B cell (primary cell): Measurements from ENCODE around the gene MCRIP2. TPM values are rescaled to one million over a fixed set of nuclear protein-coding genes. Genes with fewer than 3 reads are reported as not detected.

Experiments
- ATAC-seq: fragments of 200-7000 bp; cut with Tn5 transposase; one replicate; pipeline ENCODE4 v1.10.0; 2021; ENCODE audit warnings: low read depth, mild to moderate bottlenecking, moderate number of reproducible peaks, moderate library complexity
- CTCF ChIA-PET: fragments of 350-600 bp; sonication (Branson Sonifier 250); formaldehyde crosslinking; loops from one replicate; lab custom pipeline; 2021; ENCODE audit warnings: antibody characterized with exemption, inconsistent platforms; lab: Charles Lee
- POLR2A ChIA-PET: fragments of 350-600 bp; sonication (Branson Sonifier 250); formaldehyde crosslinking; loops from one replicate; lab custom pipeline; 2021; ENCODE audit warnings: antibody characterized with exemption; lab: Charles Lee
- DNase-seq: peaks from one replicate; pipeline ENCODE4 v3.0.0; 2013
- H2AFZ ChIP-seq: 2 replicates; pipeline ENCODE4 v1.6.1; 2012; ENCODE audit warnings: mild to moderate bottlenecking, low read depth, low read length; ENCODE audit not compliant: insufficient read depth, poor library complexity, severe bottlenecking
- H3K27ac ChIP-seq, 2 donors: 1 replicate in 1 of 2; 2 replicates in 1 of 2; pipeline ENCODE4 v1.5.1; 2012 to 2013; ENCODE audit warnings: low read length in 2 of 2, mild to moderate bottlenecking in 2 of 2, moderate library complexity in 1 of 2
- H3K27me3 ChIP-seq, 4 experiments: fragments of 200-600 bp in 1 of 4; sonication (generic) in 1 of 4; replicated peaks in 1 of 4; 1 replicate in 2 of 4; 2 replicates in 2 of 4; pipeline versions ENCODE4 v1.6.1 to v1.7.0; 2013 to 2016; ENCODE audit warnings: low read length in 3 of 4, mild to moderate bottlenecking in 2 of 4, mixed read lengths in 1 of 4, moderate library complexity in 1 of 4; ENCODE audit not compliant: insufficient read depth in 4 of 4, control insufficient read depth in 3 of 4; ENCODE audit errors: control extremely low read depth in 1 of 4
- H3K36me3 ChIP-seq, 2 experiments: replicated peaks in 1 of 2; 1 replicate in 1 of 2; 2 replicates in 1 of 2; pipeline versions ENCODE4 v1.6.1 to v1.7.1; 2013; ENCODE audit warnings: low read length in 1 of 2; ENCODE audit not compliant: insufficient read depth in 2 of 2, control insufficient read depth in 1 of 2; ENCODE audit errors: control extremely low read depth in 1 of 2, extremely low read depth in 1 of 2
- H3K4me1 ChIP-seq, 2 donors: fragments of 200-600 bp in 1 of 2; sonication (generic) in 1 of 2; 1 replicate in 1 of 2; 2 replicates in 1 of 2; pipeline versions ENCODE4 v1.5.1 to v1.6.1; 2013 to 2017; ENCODE audit warnings: low read length in 2 of 2; ENCODE audit not compliant: control insufficient read depth in 2 of 2, insufficient read depth in 2 of 2
- H3K4me2 ChIP-seq: replicated peaks from 2 replicates; pipeline ENCODE3; 2012; ENCODE audit warnings: mild to moderate bottlenecking, low read depth, low read length; ENCODE audit not compliant: poor library complexity, severe bottlenecking
- H3K4me3 ChIP-seq, 5 experiments: fragments of 200-600 bp in 1 of 5; sonication (generic) in 1 of 5; 1 replicate in 3 of 5; 2 replicates in 2 of 5; pipeline versions ENCODE4 v1.5.1 to v1.7.0; 2011 to 2016; ENCODE audit warnings: low read length in 4 of 5, mild to moderate bottlenecking in 4 of 5, low read depth in 2 of 5, control low read depth in 1 of 5, moderate library complexity in 1 of 5; ENCODE audit not compliant: insufficient read depth in 1 of 5; ENCODE audit errors: control extremely low read depth in 1 of 5, extremely low read depth in 1 of 5
- H3K79me2 ChIP-seq: fragments of 200-600 bp; sonication (generic); one replicate; pipeline ENCODE4 v1.6.0; 2016; ENCODE audit warnings: low read length; ENCODE audit not compliant: control insufficient read depth, insufficient read depth
- H3K9ac ChIP-seq: fragments of 200-600 bp; sonication (generic); 2 replicates; pipeline ENCODE4 v1.6.1; 2017; ENCODE audit warnings: mild to moderate bottlenecking, low read length, moderate library complexity
- H3K9me3 ChIP-seq, 3 donors: one replicate each; pipeline versions ENCODE4 v1.6.1 to v1.7.1; 2013; ENCODE audit warnings: low read length in 2 of 3; ENCODE audit not compliant: control insufficient read depth in 2 of 3, insufficient read depth in 1 of 3; ENCODE audit errors: control extremely low read depth in 1 of 3
- H4K20me1 ChIP-seq: 2 replicates; pipeline ENCODE4 v1.6.0; 2012; ENCODE audit warnings: mild to moderate bottlenecking, low read length; ENCODE audit not compliant: insufficient read depth, control insufficient read depth, poor library complexity, severe bottlenecking
- H3K27ac Mint-ChIP-seq: one replicate; pipeline ENCODE4 v1.8.0; 2021; ENCODE audit warnings: mixed read lengths
- H3K27me3 Mint-ChIP-seq: one replicate; pipeline ENCODE4 v1.8.0; 2021; ENCODE audit warnings: mixed read lengths
- H3K4me1 Mint-ChIP-seq: one replicate; pipeline ENCODE4 v1.8.0; 2021; ENCODE audit warnings: mixed read lengths
- H3K4me3 Mint-ChIP-seq: one replicate; pipeline ENCODE4 v1.8.0; 2021; ENCODE audit warnings: mixed read lengths
- H3K9me3 Mint-ChIP-seq: one replicate; pipeline ENCODE4 v1.8.0; 2022; ENCODE audit warnings: mixed read lengths; ENCODE audit not compliant: insufficient read depth
- EZH2 ChIP-seq: IDR thresholded peaks from 2 replicates; pipeline ENCODE4 v1.6.1; 2012; ENCODE audit warnings: borderline replicate concordance, low read depth, mild to moderate bottlenecking, moderate library complexity, low read length; ENCODE audit not compliant: insufficient read depth, poor library complexity, severe bottlenecking
- WGBS: methylation state at CpG from one replicate; pipeline ENCODE4 v1.1.5; 2013; ENCODE audit warnings: missing lambda C conversion rate; ENCODE audit not compliant: insufficient coverage; 5-methylcytosine and 5-hydroxymethylcytosine counted together
- intact Hi-C: fragments of 100-400 bp; cut with micrococcal nuclease; formaldehyde crosslinking; loops from one replicate; pipeline ENCODE4 v1.10.0; 2022
- polyA plus RNA-seq: library from polyadenylated mRNA; depleted of rRNA; stranded (reverse); fragments of >200 nt; gene quantifications from 2 replicates; pipeline ENCODE4 v1.2.3, GENCODE V29; 2012
- total RNA-seq, 2 donors: library from RNA; stranded (reverse); fragments of 120-200 nt in 1 of 2; gene quantifications; 1 replicate in 1 of 2; 2 replicates in 1 of 2; pipeline versions ENCODE4 v1.2.3 to v1.2.4, GENCODE V29; 2013 to 2022
- TF ChIP-seq, protein P1 (sequence below): fragments of 200-600 bp; IDR thresholded peaks from one replicate; pipeline ENCODE4 v1.8.0; 2022; ENCODE audit warnings: antibody characterized with exemption, mild to moderate bottlenecking

MCRIP2 gene
- total and polyA plus RNA-seq, 2 donors (not counting 1 experiment from before 2014, with no cell fraction given), result 29.2 to 46.0 TPM

DNA sequence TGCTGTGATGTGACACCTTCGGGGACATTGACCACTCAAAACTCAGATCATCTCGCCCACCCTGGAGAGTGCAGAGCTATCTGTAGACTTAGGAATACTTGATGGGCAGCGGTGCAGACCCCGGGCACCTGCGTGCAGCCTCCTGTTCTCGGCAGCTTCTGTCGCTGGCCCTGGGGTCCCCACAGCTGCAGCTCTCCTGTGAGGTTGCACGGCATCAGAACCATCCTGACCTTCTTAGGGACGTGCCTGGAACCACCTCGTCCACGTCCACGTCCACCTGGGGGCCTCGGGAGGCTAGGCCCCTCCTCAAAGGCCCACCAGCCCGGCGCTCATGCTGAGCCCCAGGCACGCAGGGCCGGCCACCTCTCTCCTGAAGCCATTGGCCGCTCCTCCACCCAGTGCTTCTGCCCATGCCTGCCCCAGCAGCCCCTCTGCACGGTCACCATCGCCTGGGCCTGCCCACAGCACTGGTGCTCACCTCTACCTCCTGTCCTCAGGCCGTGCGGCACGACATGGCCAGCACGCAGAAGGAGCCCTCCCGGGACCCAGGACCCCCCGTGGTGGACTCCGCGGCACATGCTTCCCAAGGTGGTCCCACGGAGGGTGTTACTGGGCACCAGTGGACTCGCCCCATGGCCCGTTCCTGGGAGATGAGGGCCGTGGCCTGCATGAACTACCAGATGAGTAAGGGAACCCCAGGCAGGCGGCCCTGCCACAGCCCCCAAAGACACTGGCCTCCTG is 13.1 kb upstream of the MCRIP2 start:
- intact Hi-C loops, result no loop called here
- TF ChIP-seq, protein P1, sequence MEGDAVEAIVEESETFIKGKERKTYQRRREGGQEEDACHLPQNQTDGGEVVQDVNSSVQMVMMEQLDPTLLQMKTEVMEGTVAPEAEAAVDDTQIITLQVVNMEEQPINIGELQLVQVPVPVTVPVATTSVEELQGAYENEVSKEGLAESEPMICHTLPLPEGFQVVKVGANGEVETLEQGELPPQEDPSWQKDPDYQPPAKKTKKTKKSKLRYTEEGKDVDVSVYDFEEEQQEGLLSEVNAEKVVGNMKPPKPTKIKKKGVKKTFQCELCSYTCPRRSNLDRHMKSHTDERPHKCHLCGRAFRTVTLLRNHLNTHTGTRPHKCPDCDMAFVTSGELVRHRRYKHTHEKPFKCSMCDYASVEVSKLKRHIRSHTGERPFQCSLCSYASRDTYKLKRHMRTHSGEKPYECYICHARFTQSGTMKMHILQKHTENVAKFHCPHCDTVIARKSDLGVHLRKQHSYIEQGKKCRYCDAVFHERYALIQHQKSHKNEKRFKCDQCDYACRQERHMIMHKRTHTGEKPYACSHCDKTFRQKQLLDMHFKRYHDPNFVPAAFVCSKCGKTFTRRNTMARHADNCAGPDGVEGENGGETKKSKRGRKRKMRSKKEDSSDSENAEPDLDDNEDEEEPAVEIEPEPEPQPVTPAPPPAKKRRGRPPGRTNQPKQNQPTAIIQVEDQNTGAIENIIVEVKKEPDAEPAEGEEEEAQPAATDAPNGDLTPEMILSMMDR, result no peak
- TF ChIP-seq EZH2, result no peak
- Histone ChIP-seq H3K27me3 (no peaks in the 10 kb centered on the region), H3K4me3 (no peak overlapping the region), H3K9me3 (no peaks in the 10 kb centered on the region), H4K20me1 (no peaks in the 10 kb centered on the region), H3K27ac (no peak overlapping the region), H3K36me3 (peaks cover 0 to 12% of the 10 kb centered on the region in 2 experiments), H2AFZ (no peak overlapping the region), H3K9ac (no peak overlapping the region), H3K4me1 (no peaks in the 10 kb centered on the region), H3K79me2 (no peaks in the 10 kb centered on the region), H3K4me2 (no peak overlapping the region)
- no peak for ATAC-seq
- Mint-ChIP-seq H3K9me3 (no peaks in the 10 kb centered on the region), H3K27me3 (no peaks in the 10 kb centered on the region), H3K4me1 (no peaks in the 10 kb centered on the region), H3K4me3 (no peak overlapping the region), H3K27ac (no peak overlapping the region)
- ChIA-PET CTCF (no interaction called here), POLR2A (interaction anchor here (0.6 kb wide), 1 partner anchor 1383 kb away, joined by 6 read pairs; no protein-coding TSS in a partner anchor)
- no peak for DNase-seq
- 91% methylated on average over 33 of the region's 33 CpGs for WGBS

GRCh38 chr16:629185-629832 is 12.3 kb upstream of the MCRIP2 start:
- CTCF ChIA-PET, result no interaction called here
- Mint-ChIP-seq H3K27ac (no peak overlapping the region), H3K4me1 (no peaks in the 10 kb centered on the region), H3K9me3 (no peaks in the 10 kb centered on the region), H3K27me3 (no peaks in the 10 kb centered on the region), H3K4me3 (no peak overlapping the region)
- Histone ChIP-seq H3K27me3 (no peaks in the 10 kb centered on the region), H3K4me2 (no peak overlapping the region), H2AFZ (no peak overlapping the region), H4K20me1 (peaks cover under 1% of the 10 kb centered on the region), H3K27ac (no peak overlapping the region), H3K9me3 (no peaks in the 10 kb centered on the region), H3K9ac (no peak overlapping the region), H3K36me3 (peaks cover 0 to 12% of the 10 kb centered on the region in 2 experiments), H3K4me3 (no peak overlapping the region), H3K79me2 (no peaks in the 10 kb centered on the region), H3K4me1 (no peaks in the 10 kb centered on the region)
- POLR2A ChIA-PET, result no interaction called here
- WGBS, result 91% methylated on average over 29 of the region's 29 CpGs
- DNase-seq (no peak), ATAC-seq (no peak)
- intact Hi-C loops, result no loop called here
- TF ChIP-seq, protein P1, result no peak
- TF ChIP-seq EZH2, result no peak
